ENCODE measurements around the gene KXD1. TPM values are rescaled to one million over a fixed set of nuclear protein-coding genes. Genes with fewer than 3 reads are reported as not detected.

KXD1 gene
- total and polyA plus RNA-seq, 2 donors (not counting 1 experiment from before 2014, with no cell fraction given): 63.3 to 108 TPM

GRCh38 chr19:18541992-18542940 is 15.4 kb upstream of the KXD1 start:
- Histone ChIP-seq H3K4me2 (ENCODE audit: extremely low read depth, insufficient read depth, low read length) (peak overlapping the region; percentile 97), H3K9ac (ENCODE audit: insufficient read depth, low read length) (peak overlapping the region; percentile 75), H4K20me1 (ENCODE audit: control insufficient read depth, extremely low read depth, insufficient read depth, low read length) (no peaks in the 10 kb centered on the region), H2AFZ (ENCODE audit: low read length) (no peak overlapping the region), H3K4me1 (ENCODE audit: control insufficient read depth, extremely low read depth, insufficient read depth, low read length) (peaks cover 4% of the 10 kb centered on the region), H3K36me3 (ENCODE audit: control insufficient read depth, insufficient read depth, low read length) (peaks cover 24% of the 10 kb centered on the region), H3K4me3 (replicated peaks in 1 of 4; ENCODE audit: control extremely low read depth in 1 of 4, insufficient read depth in 1 of 4, low read depth in 3 of 4, low read length in 4 of 4) (peak overlapping the region; percentile 66 to 79 (median 68)), H3K27me3 (ENCODE audit: control insufficient read depth, insufficient read depth, low read length) (no peaks in the 10 kb centered on the region), H3K27ac (ENCODE audit: insufficient read depth, low read length) (peak overlapping the region; percentile 64), H3K79me2 (ENCODE audit: control insufficient read depth, insufficient read depth, low read length) (peaks cover 15% of the 10 kb centered on the region), H3K9me3 (ENCODE audit: control insufficient read depth, insufficient read depth, low read depth, low read length) (no peaks in the 10 kb centered on the region)
- TF ChIP-seq CTCF (conservative IDR thresholded peaks at IDR 0.05 in 1 of 2, IDR thresholded peaks at IDR 0.05 in 1 of 2; ENCODE audit: low read depth in 1 of 2, low read length in 2 of 2): no peak
- no peak for TF ChIP-seq EZH2 (IDR thresholded peaks at IDR 0.05; ENCODE audit: low read length, missing control alignments)
- no peak for DNase-seq (ENCODE audit: low read depth in 2 of 2)

GRCh38 chr19:18542941-18543813 is 14.5 kb upstream of the KXD1 start, which contains the start of gene FKBP8:
Gene FKBP8, minus strand, starts transcription at chr19:18543573. Its CDS starts 1,603 bp downstream, at chr19:18541970.
- H3K27ac ChIP-seq (ENCODE audit: insufficient read depth, low read length): peak within 1 kb of the TSS; percentile 64
- no peaks in the 10 kb centered on the region for H3K9me3 ChIP-seq (ENCODE audit: control insufficient read depth, insufficient read depth, low read depth, low read length)
- peak within 1 kb of the TSS; percentile 66 to 79 (median 68) for H3K4me3 ChIP-seq (replicated peaks in 1 of 4; ENCODE audit: control extremely low read depth in 1 of 4, insufficient read depth in 1 of 4, low read depth in 3 of 4, low read length in 4 of 4)
- H3K4me2 ChIP-seq (ENCODE audit: extremely low read depth, insufficient read depth, low read length): peak within 1 kb of the TSS; percentile 97
- peak within 1 kb of the TSS; percentile 72 for H2AFZ ChIP-seq (ENCODE audit: low read length)
- peaks cover 20% of the 10 kb centered on the region for H3K36me3 ChIP-seq (ENCODE audit: control insufficient read depth, insufficient read depth, low read length)
- TF ChIP-seq CTCF (conservative IDR thresholded peaks at IDR 0.05 in 1 of 2, IDR thresholded peaks at IDR 0.05 in 1 of 2; ENCODE audit: low read depth in 1 of 2, low read length in 2 of 2) (no peak), EZH2 (IDR thresholded peaks at IDR 0.05; ENCODE audit: low read length, missing control alignments) (no peak)
- peak within 1 kb of the TSS; percentile 75 for H3K9ac ChIP-seq (ENCODE audit: insufficient read depth, low read length)
- peak; percentile 82 to 85 for DNase-seq (ENCODE audit: low read depth in 2 of 2)
- peaks cover 4% of the 10 kb centered on the region for H3K4me1 ChIP-seq (ENCODE audit: control insufficient read depth, extremely low read depth, insufficient read depth, low read length)
- no peaks in the 10 kb centered on the region for H3K27me3 ChIP-seq (ENCODE audit: control insufficient read depth, insufficient read depth, low read length)
- no peaks in the 10 kb centered on the region for H4K20me1 ChIP-seq (ENCODE audit: control insufficient read depth, extremely low read depth, insufficient read depth, low read length)
- H3K79me2 ChIP-seq (ENCODE audit: control insufficient read depth, insufficient read depth, low read length): peaks cover 15% of the 10 kb centered on the region
